Measurements from ENCODE around the gene COLQ.
"Not testable (repeated sequence)": the region's sequence is repeated elsewhere in the genome, so short reads cannot be mapped to it uniquely, and the experiment has no call there.

GRCh38 chr3:15532614-15533013 is 11.1 kb upstream of the COLQ start:
- TF ChIP-seq CTCF (IDR thresholded peaks at IDR 0.05); POLR2AphosphoS5 (IDR thresholded peaks at IDR 0.05; ENCODE audit: low read depth, low read length); SIN3A (IDR thresholded peaks at IDR 0.05; ENCODE audit: borderline replicate concordance, insufficient read depth, low read depth, low read length): not testable (repeated sequence)
